IMR-90 (cell line): Measurements from ENCODE around the gene VIPR1.

Source experiments
- BHLHE40 ChIP-seq: fragments of 150-350 bp; IDR thresholded peaks from 2 replicates; pipeline ENCODE4 v1.6.1; 2016; ENCODE audit warnings: mild to moderate bottlenecking, low read depth, low read length
- CEBPB ChIP-seq: IDR thresholded peaks from 2 replicates; pipeline ENCODE4 v1.6.1; 2012; ENCODE audit warnings: low read depth, low read length, improper control_type of control experiment
- CHD1 ChIP-seq: IDR thresholded peaks from 2 replicates; pipeline ENCODE4 v1.6.1; 2012; ENCODE audit warnings: low read depth, low read length, improper control_type of control experiment
- CTCF ChIP-seq: conservative IDR thresholded peaks from 2 replicates; pipeline ENCODE4 v1.5.1; 2012; ENCODE audit warnings: mild to moderate bottlenecking, low read depth, low read length, improper control_type of control experiment
- FOS ChIP-seq: fragments of 150-350 bp; IDR thresholded peaks from 2 replicates; pipeline ENCODE4 v1.6.1; 2016; ENCODE audit warnings: low read depth, low read length
- MAFK ChIP-seq: IDR thresholded peaks from 2 replicates; pipeline ENCODE4 v1.6.1; 2012; ENCODE audit warnings: low read depth, low read length, improper control_type of control experiment
- POLR2A ChIP-seq: IDR thresholded peaks from 2 replicates; pipeline ENCODE4 v1.6.1; 2012; ENCODE audit warnings: mild to moderate bottlenecking, low read depth, low read length
- RAD21 ChIP-seq: IDR thresholded peaks from 2 replicates; pipeline ENCODE4 v1.6.1; 2012; ENCODE audit warnings: low read length, improper control_type of control experiment
- SMC3 ChIP-seq: fragments of 150-350 bp; IDR thresholded peaks from 2 replicates; pipeline ENCODE4 v1.6.1; 2016; ENCODE audit warnings: low read depth, mild to moderate bottlenecking, antibody characterized with exemption, low read length, moderate library complexity

GRCh38 chr3:42549131-42549530, 46.7 kb downstream of the VIPR1 start:
- TF ChIP-seq POLR2A (no peak), CEBPB (no peak), CTCF (no peak), CHD1 (no peak), FOS (no peak), BHLHE40 (no peak), SMC3 (no peak), RAD21 (no peak), MAFK (no peak)
